Breast epithelium (tissue), 4 donors: ENCODE results near the gene MYOF. TPM values are rescaled to one million over a fixed set of nuclear protein-coding genes. Genes with fewer than 3 reads are reported as not detected.

Source experiments
- DNase-seq, 2 donors: peaks; one replicate each; pipeline ENCODE4 v3.0.0-alpha.2; 2019; ENCODE audit warnings: low spot score in 2 of 2
- H3K27ac ChIP-seq, 2 donors: fragments of 200-600 bp; sonication (generic) in 1 of 2; one replicate each; pipeline ENCODE4 v1.5.1; 2016 to 2019; ENCODE audit warnings: mild to moderate bottlenecking in 1 of 2
- H3K27me3 ChIP-seq, 2 donors: fragments of 200-600 bp; sonication (generic) in 1 of 2; one replicate each; pipeline versions ENCODE4 v1.5.1 to v1.6.0; 2017 to 2019; ENCODE audit warnings: control low read depth in 1 of 2, mild to moderate bottlenecking in 1 of 2
- H3K36me3 ChIP-seq: fragments of 200-600 bp; one replicate; pipeline ENCODE4 v1.5.1; 2019
- H3K4me1 ChIP-seq, 2 donors: fragments of 200-600 bp; sonication (generic); one replicate each; pipeline ENCODE4 v1.5.1; 2016 to 2019; ENCODE audit warnings: control low read depth in 1 of 2
- H3K4me3 ChIP-seq, 3 donors: fragments of 200-600 bp; sonication (generic); 1 replicate in 2 of 3; 2 replicates in 1 of 3; pipeline ENCODE4 v1.5.1; 2016 to 2019; ENCODE audit warnings: mild to moderate bottlenecking in 3 of 3, moderate library complexity in 2 of 3
- H3K9me3 ChIP-seq, 2 donors: fragments of 200-600 bp; sonication (generic) in 1 of 2; one replicate each; pipeline ENCODE4 v1.5.1; 2016 to 2019; ENCODE audit warnings: control low read depth in 1 of 2
- POLR2A ChIP-seq: fragments of 450-650 bp; IDR thresholded peaks from one replicate; pipeline ENCODE4 v1.6.1; 2016; ENCODE audit warnings: antibody characterized with exemption, mild to moderate bottlenecking, moderate library complexity
- POLR2AphosphoS5 ChIP-seq, 3 donors: sonication (generic); formaldehyde crosslinking; IDR thresholded peaks; one replicate each; pipeline ENCODE4 v1.6.1; 2017; ENCODE audit warnings: antibody characterized with exemption in 3 of 3
- intact Hi-C: fragments of 100-400 bp; cut with DNase I; formaldehyde crosslinking; loops from one replicate; pipeline ENCODE4 v1.15.1; 2023; ENCODE audit warnings: low total_unique reads
- total RNA-seq, 3 donors: library from RNA; depleted of rRNA; stranded (reverse); fragments of >200 nt; gene quantifications; one replicate each; pipeline ENCODE4 v1.1.0, GENCODE V29; 2016
- TF ChIP-seq, protein P1 (sequence below), 3 donors: fragments of 450-650 bp; IDR thresholded peaks; one replicate each; pipeline ENCODE4 v1.5.1; 2016 to 2017; ENCODE audit warnings: antibody characterized with exemption in 3 of 3, mild to moderate bottlenecking in 3 of 3, moderate library complexity in 3 of 3

The MYOF gene
- total RNA-seq, 3 donors from 2014 or later, result 118 to 131 (median 130) TPM

DNA sequence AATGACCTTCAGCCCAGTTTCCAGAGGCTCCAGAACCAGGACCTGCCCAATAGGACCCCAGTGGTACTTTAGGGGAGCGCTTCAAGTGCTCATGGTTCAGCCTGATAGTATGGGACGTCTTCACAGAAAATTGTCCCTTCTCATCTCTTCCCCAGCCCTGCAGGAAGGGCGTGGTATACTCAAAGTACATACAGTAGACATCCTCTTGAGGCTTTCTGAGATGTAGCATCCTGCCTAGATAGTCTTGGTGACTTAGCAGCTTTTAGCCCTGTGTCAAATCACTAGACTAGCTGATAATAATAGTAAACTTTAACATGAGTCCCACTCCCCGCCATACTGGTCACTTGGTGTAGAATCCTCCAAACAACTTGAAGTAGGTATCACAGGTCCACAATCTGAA lies 215.3 kb downstream of the MYOF start:
- no peaks in the 10 kb centered on the region for H3K36me3 ChIP-seq
- no peak for TF ChIP-seq POLR2AphosphoS5 (IDR thresholded peaks at IDR 0.05)
- TF ChIP-seq POLR2A, result no peak
- TF ChIP-seq, protein P1, sequence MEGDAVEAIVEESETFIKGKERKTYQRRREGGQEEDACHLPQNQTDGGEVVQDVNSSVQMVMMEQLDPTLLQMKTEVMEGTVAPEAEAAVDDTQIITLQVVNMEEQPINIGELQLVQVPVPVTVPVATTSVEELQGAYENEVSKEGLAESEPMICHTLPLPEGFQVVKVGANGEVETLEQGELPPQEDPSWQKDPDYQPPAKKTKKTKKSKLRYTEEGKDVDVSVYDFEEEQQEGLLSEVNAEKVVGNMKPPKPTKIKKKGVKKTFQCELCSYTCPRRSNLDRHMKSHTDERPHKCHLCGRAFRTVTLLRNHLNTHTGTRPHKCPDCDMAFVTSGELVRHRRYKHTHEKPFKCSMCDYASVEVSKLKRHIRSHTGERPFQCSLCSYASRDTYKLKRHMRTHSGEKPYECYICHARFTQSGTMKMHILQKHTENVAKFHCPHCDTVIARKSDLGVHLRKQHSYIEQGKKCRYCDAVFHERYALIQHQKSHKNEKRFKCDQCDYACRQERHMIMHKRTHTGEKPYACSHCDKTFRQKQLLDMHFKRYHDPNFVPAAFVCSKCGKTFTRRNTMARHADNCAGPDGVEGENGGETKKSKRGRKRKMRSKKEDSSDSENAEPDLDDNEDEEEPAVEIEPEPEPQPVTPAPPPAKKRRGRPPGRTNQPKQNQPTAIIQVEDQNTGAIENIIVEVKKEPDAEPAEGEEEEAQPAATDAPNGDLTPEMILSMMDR (IDR thresholded peaks at IDR 0.05), result no peak
- H3K4me1 ChIP-seq, result no peaks in the 10 kb centered on the region
- H3K9me3 ChIP-seq, result peaks cover 0 to 10% of the 10 kb centered on the region in 2 donors
- no peaks in the 10 kb centered on the region for H3K27me3 ChIP-seq
- intact Hi-C loops, result no loop called here
- H3K4me3 ChIP-seq, result no peak overlapping the region
- H3K27ac ChIP-seq, result no peak overlapping the region
- no peak for DNase-seq

- no peaks in the 10 kb centered on the region for H3K9me3 ChIP-seq
- H3K36me3 ChIP-seq, result no peaks in the 10 kb centered on the region
- DNase-seq, result no peak
- no peaks in the 10 kb centered on the region for H3K27me3 ChIP-seq
- intact Hi-C loops, result no loop called here
- no peaks in the 10 kb centered on the region for H3K4me1 ChIP-seq
- no peak overlapping the region for H3K27ac ChIP-seq
- H3K4me3 ChIP-seq, result no peak overlapping the region
- TF ChIP-seq, protein P1 (IDR thresholded peaks at IDR 0.05), result no peak
- TF ChIP-seq POLR2AphosphoS5 (IDR thresholded peaks at IDR 0.05), result no peak
Observed at GRCh38 chr10:93261961-93262610, 220.0 kb downstream of the MYOF start.

- Histone ChIP-seq H3K27me3 (no peaks in the 10 kb centered on the region), H3K4me1 (no peaks in the 10 kb centered on the region), H3K27ac (no peak overlapping the region), H3K36me3 (no peaks in the 10 kb centered on the region), H3K9me3 (no peaks in the 10 kb centered on the region), H3K4me3 (no peak overlapping the region)
- TF ChIP-seq POLR2AphosphoS5 (IDR thresholded peaks at IDR 0.05) (no peak), POLR2A (no peak)
- TF ChIP-seq, protein P1 (IDR thresholded peaks at IDR 0.05), result no peak
- DNase-seq, result no peak
- intact Hi-C loops, result no loop called here
Observed at GRCh38 chr10:93261089-93261488, 221.0 kb downstream of the MYOF start.

DNA sequence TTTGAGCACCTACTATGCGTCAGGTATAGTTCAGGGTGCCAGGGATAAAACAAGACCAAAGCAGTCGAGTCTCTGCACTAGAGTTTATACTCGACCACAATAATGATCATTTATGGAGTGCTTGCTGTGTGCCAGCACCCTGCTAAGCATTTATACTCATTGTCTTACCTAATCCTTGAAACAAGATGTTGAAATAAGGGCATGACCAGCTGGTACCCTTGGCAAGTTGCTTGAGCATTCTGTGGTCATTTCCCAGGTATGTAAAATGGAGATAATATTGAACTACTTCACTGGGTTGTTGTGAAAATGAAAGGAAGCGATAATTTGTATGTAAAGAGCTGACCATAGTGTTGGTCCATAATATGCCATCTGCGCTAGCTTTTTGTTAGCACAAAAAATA lies 223.0 kb downstream of the MYOF start:
- TF ChIP-seq POLR2A, result no peak
- no peak for TF ChIP-seq POLR2AphosphoS5 (IDR thresholded peaks at IDR 0.05)
- TF ChIP-seq, protein P1 (IDR thresholded peaks at IDR 0.05), result no peak
- Histone ChIP-seq H3K27ac (no peak overlapping the region), H3K36me3 (no peaks in the 10 kb centered on the region), H3K4me1 (no peaks in the 10 kb centered on the region), H3K4me3 (no peak overlapping the region), H3K9me3 (no peaks in the 10 kb centered on the region), H3K27me3 (no peaks in the 10 kb centered on the region)
- intact Hi-C loops, result no loop called here
- no peak for DNase-seq

Other genes with a start within 250 kb of the MYOF start
- gene CEP55, start 14.3 kb upstream of the MYOF start, total RNA-seq, result 1 to 10 TPM in 1 of 3 donors, under 1 TPM in 2; 0.33 to 2.1 (median 0.73) TPM
- gene FFAR4, start 84.3 kb upstream of the MYOF start, total RNA-seq, result 1 to 10 TPM in 2 of 3 donors, under 1 TPM in 1; 0.33 to 2.9 (median 1.0) TPM
- gene RBP4, start 118.9 kb upstream of the MYOF start, total RNA-seq, result 100 to 1,000 TPM in 2 of 3 donors, 10 to 100 TPM in 1; 63.5 to 813 (median 111) TPM
- not detected for gene PDE6C, start 130.2 kb upstream of the MYOF start, total RNA-seq
- 10 to 100 TPM; 18.2 to 32.8 (median 24.3) TPM for gene FRA10AC1, start 220.3 kb upstream of the MYOF start, total RNA-seq